HepG2 (cell line): ENCODE data around the gene TNS4. TPM values are rescaled to one million over a fixed set of nuclear protein-coding genes. Genes with fewer than 3 reads are reported as not detected.
A peak's percentile ranks its signal among the peaks of the same experiment; 100 is the strongest.

ENCODE experiments used
- ARNT2 ChIP-seq: sonication (generic); formaldehyde crosslinking; IDR thresholded peaks from 2 replicates; pipeline ENCODE4 v1.8.0; 2022; ENCODE audit warnings: mild to moderate bottlenecking, low read depth, missing genetic modification reagents, moderate library complexity
- BHLHE40 ChIP-seq: IDR thresholded peaks from 2 replicates; pipeline ENCODE4 v1.6.1; 2011; ENCODE audit warnings: low read length, improper control_type of control experiment
- CENPT ChIP-seq: sonication (generic); formaldehyde crosslinking; IDR thresholded peaks from 2 replicates; pipeline ENCODE4 v1.8.0; 2022; ENCODE audit warnings: low read depth, mild to moderate bottlenecking, moderate library complexity, missing genetic modification reagents
- GLI4 ChIP-seq: sonication (generic); formaldehyde crosslinking; IDR thresholded peaks from 2 replicates; pipeline ENCODE4 v1.5.1; 2020; ENCODE audit warnings: missing genetic modification reagents, mild to moderate bottlenecking, moderate library complexity, borderline replicate concordance
- HMG20A ChIP-seq: IDR thresholded peaks from 2 replicates; pipeline ENCODE4 v1.6.1; 2016; ENCODE audit warnings: borderline replicate concordance
- ISL2 ChIP-seq: sonication (generic); formaldehyde crosslinking; IDR thresholded peaks from 2 replicates; pipeline ENCODE4 v1.5.0; 2020; ENCODE audit warnings: missing genetic modification reagents
- MATR3 ChIP-seq: sonication (generic); formaldehyde crosslinking; IDR thresholded peaks from 2 replicates; pipeline ENCODE4 v1.4.0; 2020; ENCODE audit warnings: missing genetic modification reagents
- MAZ ChIP-seq, 2 experiments: sonication (generic) in 1 of 2; formaldehyde crosslinking in 1 of 2; IDR thresholded peaks; 2 replicates each; pipeline versions ENCODE4 v1.5.0 to v1.6.1; 2012 to 2020; ENCODE audit warnings: low read depth in 2 of 2, mild to moderate bottlenecking in 2 of 2, borderline replicate concordance in 1 of 2, improper control_type of control experiment in 1 of 2, low read length in 1 of 2, missing genetic modification reagents in 1 of 2, moderate library complexity in 1 of 2
- MEIS1 ChIP-seq: sonication (generic); formaldehyde crosslinking; IDR thresholded peaks from 2 replicates; pipeline ENCODE4 v1.9.0; 2021; ENCODE audit warnings: mild to moderate bottlenecking, missing genetic modification reagents, moderate library complexity, borderline replicate concordance
- NFE2L2 ChIP-seq: fragments of 150-350 bp; IDR thresholded peaks from 2 replicates; pipeline ENCODE4 v1.6.1; 2014; ENCODE audit warnings: low read length
- PAF1 ChIP-seq: IDR thresholded peaks from 2 replicates; pipeline ENCODE4 v1.6.1; 2016; ENCODE audit warnings: missing genetic modification reagents, missing compliant biosample characterization
- RBM22 ChIP-seq: fragments of 200-400 bp; formaldehyde crosslinking; optimal IDR thresholded peaks from 2 replicates; pipeline ENCODE3; 2017; ENCODE audit warnings: mild to moderate bottlenecking, low read length, moderate library complexity
- SAP130 ChIP-seq: IDR thresholded peaks from 2 replicates; pipeline ENCODE4 v1.6.1; 2016; ENCODE audit warnings: low read depth
- SMARCE1 ChIP-seq: fragments of 450-650 bp; IDR thresholded peaks from 2 replicates; pipeline ENCODE4 v1.6.1; 2017; ENCODE audit warnings: borderline replicate concordance
- SMYD3 ChIP-seq: sonication (generic); formaldehyde crosslinking; IDR thresholded peaks from 2 replicates; pipeline ENCODE4 v1.8.1; 2023; ENCODE audit warnings: mild to moderate bottlenecking, missing genetic modification reagents
- TAF1 ChIP-seq: sonication (generic); formaldehyde crosslinking; IDR thresholded peaks from 2 replicates; pipeline ENCODE4 v1.4.0; 2020; ENCODE audit warnings: missing genetic modification reagents
- ZBTB20 ChIP-seq: sonication (generic); formaldehyde crosslinking; IDR thresholded peaks from 2 replicates; pipeline ENCODE4 v1.8.1; 2023; ENCODE audit warnings: missing genetic modification reagents, low read depth, mild to moderate bottlenecking, borderline replicate concordance
- ZFY ChIP-seq: sonication (generic); formaldehyde crosslinking; IDR thresholded peaks from 2 replicates; pipeline ENCODE4 v1.4.0; 2020; ENCODE audit warnings: missing genetic modification reagents
- ZNF34 ChIP-seq: sonication (generic); formaldehyde crosslinking; IDR thresholded peaks from 2 replicates; pipeline ENCODE4 v1.4.0; 2020; ENCODE audit warnings: mild to moderate bottlenecking, missing genetic modification reagents, borderline replicate concordance
- ZNF547 ChIP-seq: sonication (generic); formaldehyde crosslinking; IDR thresholded peaks from 2 replicates; pipeline ENCODE4 v1.5.1; 2020; ENCODE audit warnings: mild to moderate bottlenecking, missing genetic modification reagents
- ZNF564 ChIP-seq: sonication (generic); formaldehyde crosslinking; IDR thresholded peaks from 2 replicates; pipeline ENCODE4 v1.8.1; 2023; ENCODE audit warnings: mild to moderate bottlenecking, missing genetic modification reagents
- ZNF567 ChIP-seq: sonication (generic); formaldehyde crosslinking; IDR thresholded peaks from 2 replicates; pipeline ENCODE4 v1.8.1; 2023; ENCODE audit warnings: mild to moderate bottlenecking, missing genetic modification reagents, borderline replicate concordance
- ZNF615 ChIP-seq: sonication (generic); formaldehyde crosslinking; IDR thresholded peaks from 2 replicates; pipeline ENCODE4 v1.5.0; 2020; ENCODE audit warnings: mild to moderate bottlenecking, missing genetic modification reagents, borderline replicate concordance
- ZNF724P ChIP-seq: sonication (generic); formaldehyde crosslinking; IDR thresholded peaks from 2 replicates; pipeline ENCODE4 v1.8.0; 2022; ENCODE audit warnings: missing genetic modification reagents, borderline replicate concordance
- ZSCAN25 ChIP-seq: sonication (generic); formaldehyde crosslinking; IDR thresholded peaks from 2 replicates; pipeline ENCODE4 v1.8.0; 2022; ENCODE audit warnings: mild to moderate bottlenecking, missing genetic modification reagents
- ZSCAN30 ChIP-seq: sonication (generic); formaldehyde crosslinking; IDR thresholded peaks from 2 replicates; pipeline ENCODE4 v1.5.0; 2020; ENCODE audit warnings: mild to moderate bottlenecking, missing genetic modification reagents
- polyA plus RNA-seq, 8 experiments: library from polyadenylated mRNA; depleted of rRNA in 3 of 8; stranded (reverse) in 7 of 8; unstranded in 1 of 8; fragments of >200 nt; fragmentation: Illumina TruSeq in 4 of 8; extraction: Trizol in 4 of 8; gene quantifications; 2 replicates each; pipeline versions ENCODE4 v1.2.1 to v1.2.3, GENCODE V29; 2011 to 2016; ENCODE audit warnings: low read depth in 4 of 8, missing spikeins in 1 of 8, mixed read lengths in 1 of 8; ENCODE audit not compliant: insufficient read depth in 1 of 8
- total RNA-seq, 5 experiments: library from RNA; depleted of rRNA; stranded (reverse); fragments of >200 nt; fragmentation: Illumina TruSeq; extraction: Trizol; gene quantifications; 2 replicates each; pipeline ENCODE4 v1.2.3, GENCODE V29; 2016; ENCODE audit warnings: low read depth in 1 of 5
- TF ChIP-seq, protein P1 (sequence below): sonication (generic); formaldehyde crosslinking; IDR thresholded peaks from 2 replicates; pipeline ENCODE4 v1.4.0; 2020; ENCODE audit warnings: mild to moderate bottlenecking, missing genetic modification reagents
- TF ChIP-seq, protein P2 (sequence below): sonication (generic); formaldehyde crosslinking; IDR thresholded peaks from 2 replicates; pipeline ENCODE4 v1.4.0; 2020; ENCODE audit warnings: mild to moderate bottlenecking, missing genetic modification reagents
- TF ChIP-seq, protein P3 (sequence below): sonication (generic); formaldehyde crosslinking; IDR thresholded peaks from 2 replicates; pipeline ENCODE4 v1.5.1; 2020; ENCODE audit warnings: missing genetic modification reagents, mild to moderate bottlenecking, borderline replicate concordance

Gene TNS4
- total and polyA plus RNA-seq, 2 of the 13 experiments (the other 11 are each of a cell fraction or from before 2014, with no cell fraction given), result 0.58 to 2.1 TPM

DNA sequence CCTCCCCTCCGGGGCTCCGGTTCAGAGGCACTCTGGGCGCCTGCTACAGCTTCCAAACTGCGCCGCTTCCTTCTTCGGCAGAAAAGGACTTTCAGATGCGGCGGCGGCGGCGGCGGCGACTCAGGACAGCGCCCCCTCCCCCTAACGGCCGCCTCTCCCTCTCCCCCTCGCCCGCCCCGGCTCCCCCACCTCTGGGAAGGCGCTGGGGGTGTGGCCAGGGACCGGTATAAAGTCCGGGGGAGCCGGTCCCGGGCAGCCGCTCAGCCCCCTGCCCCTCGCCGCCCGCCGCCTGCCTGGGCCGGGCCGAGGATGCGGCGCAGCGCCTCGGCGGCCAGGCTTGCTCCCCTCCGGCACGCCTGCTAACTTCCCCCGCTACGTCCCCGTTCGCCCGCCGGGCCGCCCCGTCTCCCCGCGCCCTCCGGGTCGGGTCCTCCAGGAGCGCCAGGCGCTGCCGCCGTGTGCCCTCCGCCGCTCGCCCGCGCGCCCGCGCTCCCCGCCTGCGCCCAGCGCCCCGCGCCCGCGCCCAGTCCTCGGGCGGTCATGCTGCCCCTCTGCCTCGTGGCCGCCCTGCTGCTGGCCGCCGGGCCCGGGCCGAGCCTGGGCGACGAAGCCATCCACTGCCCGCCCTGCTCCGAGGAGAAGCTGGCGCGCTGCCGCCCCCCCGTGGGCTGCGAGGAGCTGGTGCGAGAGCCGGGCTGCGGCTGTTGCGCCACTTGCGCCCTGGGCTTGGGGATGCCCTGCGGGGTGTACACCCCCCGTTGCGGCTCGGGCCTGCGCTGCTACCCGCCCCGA, 58.0 kb downstream of the TNS4 start, which contains the start of gene IGFBP4 (continued):
- peak; percentile 58; the same call in 1 of the 2 replicates for TF ChIP-seq SMYD3 (CRISPR knock-in tag)
- TF ChIP-seq ZNF34 (CRISPR knock-in tag), result no peak
- TF ChIP-seq, protein P1, sequence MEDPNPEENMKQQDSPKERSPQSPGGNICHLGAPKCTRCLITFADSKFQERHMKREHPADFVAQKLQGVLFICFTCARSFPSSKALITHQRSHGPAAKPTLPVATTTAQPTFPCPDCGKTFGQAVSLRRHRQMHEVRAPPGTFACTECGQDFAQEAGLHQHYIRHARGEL (CRISPR knock-in tag), result peak; percentile 89; the same call in 1 of the 2 replicates
- TF ChIP-seq SAP130 (CRISPR knock-in tag), result peak; percentile 83
- no peak; the same call in 1 of the 2 replicates for TF ChIP-seq ZNF724P (CRISPR knock-in tag)
- peak; percentile 80; the same call in 1 of the 2 replicates for TF ChIP-seq CENPT (CRISPR knock-in tag)
- TF ChIP-seq, protein P2, sequence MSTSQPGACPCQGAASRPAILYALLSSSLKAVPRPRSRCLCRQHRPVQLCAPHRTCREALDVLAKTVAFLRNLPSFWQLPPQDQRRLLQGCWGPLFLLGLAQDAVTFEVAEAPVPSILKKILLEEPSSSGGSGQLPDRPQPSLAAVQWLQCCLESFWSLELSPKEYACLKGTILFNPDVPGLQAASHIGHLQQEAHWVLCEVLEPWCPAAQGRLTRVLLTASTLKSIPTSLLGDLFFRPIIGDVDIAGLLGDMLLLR, result peak; percentile 70
- TF ChIP-seq ZNF615 (CRISPR knock-in tag), result no peak
- TF ChIP-seq ZNF564 (CRISPR knock-in tag), result 0 out of 2 replicates have a peak, but pooled peaks have one; percentile 44
- peak; percentile 54; the same call in 1 of the 2 replicates for TF ChIP-seq ARNT2 (CRISPR knock-in tag)
- TF ChIP-seq ISL2 (CRISPR knock-in tag), result no peak
- TF ChIP-seq TAF1 (CRISPR knock-in tag), result no peak; the same call in none of the 2 replicates
- no peak for TF ChIP-seq GLI4 (CRISPR knock-in tag)
- peak; percentile 67; the same call in 1 of the 2 replicates for TF ChIP-seq MEIS1
- TF ChIP-seq ZSCAN25 (CRISPR knock-in tag), result peak; percentile 60; the same call in 1 of the 2 replicates
- TF ChIP-seq ZSCAN30 (CRISPR knock-in tag), result no peak
- TF ChIP-seq, protein P3, sequence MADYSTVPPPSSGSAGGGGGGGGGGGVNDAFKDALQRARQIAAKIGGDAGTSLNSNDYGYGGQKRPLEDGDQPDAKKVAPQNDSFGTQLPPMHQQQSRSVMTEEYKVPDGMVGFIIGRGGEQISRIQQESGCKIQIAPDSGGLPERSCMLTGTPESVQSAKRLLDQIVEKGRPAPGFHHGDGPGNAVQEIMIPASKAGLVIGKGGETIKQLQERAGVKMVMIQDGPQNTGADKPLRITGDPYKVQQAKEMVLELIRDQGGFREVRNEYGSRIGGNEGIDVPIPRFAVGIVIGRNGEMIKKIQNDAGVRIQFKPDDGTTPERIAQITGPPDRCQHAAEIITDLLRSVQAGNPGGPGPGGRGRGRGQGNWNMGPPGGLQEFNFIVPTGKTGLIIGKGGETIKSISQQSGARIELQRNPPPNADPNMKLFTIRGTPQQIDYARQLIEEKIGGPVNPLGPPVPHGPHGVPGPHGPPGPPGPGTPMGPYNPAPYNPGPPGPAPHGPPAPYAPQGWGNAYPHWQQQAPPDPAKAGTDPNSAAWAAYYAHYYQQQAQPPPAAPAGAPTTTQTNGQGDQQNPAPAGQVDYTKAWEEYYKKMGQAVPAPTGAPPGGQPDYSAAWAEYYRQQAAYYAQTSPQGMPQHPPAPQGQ, result no peak
- TF ChIP-seq MATR3, result no peak
- TF ChIP-seq HMG20A (CRISPR knock-in tag), result no peak
- no peak for TF ChIP-seq NFE2L2
- TF ChIP-seq ZNF547, result peak; percentile 90; the same call in 1 of the 2 replicates
- TF ChIP-seq ZBTB20 (CRISPR knock-in tag), result no peak
- TF ChIP-seq SMARCE1, result no peak
- TF ChIP-seq ZFY (CRISPR knock-in tag), result peak; percentile 90
- no peak for TF ChIP-seq MAZ (IDR thresholded peaks at IDR 0.05; ENCODE audit: borderline replicate concordance, low read depth, low read length)
- TF ChIP-seq MAZ (CRISPR knock-in tag; IDR thresholded peaks at IDR 0.05; ENCODE audit: low read depth), result no peak; the same call in 1 of the 2 replicates
- TF ChIP-seq BHLHE40, result no peak
- TF ChIP-seq ZNF567 (CRISPR knock-in tag), result peak; percentile 64; the same call in 1 of the 2 replicates
- no peak for TF ChIP-seq PAF1
- TF ChIP-seq RBM22, result no peak
